Measurements from ENCODE around the gene STAMBP.

- TF ChIP-seq, protein P1, sequence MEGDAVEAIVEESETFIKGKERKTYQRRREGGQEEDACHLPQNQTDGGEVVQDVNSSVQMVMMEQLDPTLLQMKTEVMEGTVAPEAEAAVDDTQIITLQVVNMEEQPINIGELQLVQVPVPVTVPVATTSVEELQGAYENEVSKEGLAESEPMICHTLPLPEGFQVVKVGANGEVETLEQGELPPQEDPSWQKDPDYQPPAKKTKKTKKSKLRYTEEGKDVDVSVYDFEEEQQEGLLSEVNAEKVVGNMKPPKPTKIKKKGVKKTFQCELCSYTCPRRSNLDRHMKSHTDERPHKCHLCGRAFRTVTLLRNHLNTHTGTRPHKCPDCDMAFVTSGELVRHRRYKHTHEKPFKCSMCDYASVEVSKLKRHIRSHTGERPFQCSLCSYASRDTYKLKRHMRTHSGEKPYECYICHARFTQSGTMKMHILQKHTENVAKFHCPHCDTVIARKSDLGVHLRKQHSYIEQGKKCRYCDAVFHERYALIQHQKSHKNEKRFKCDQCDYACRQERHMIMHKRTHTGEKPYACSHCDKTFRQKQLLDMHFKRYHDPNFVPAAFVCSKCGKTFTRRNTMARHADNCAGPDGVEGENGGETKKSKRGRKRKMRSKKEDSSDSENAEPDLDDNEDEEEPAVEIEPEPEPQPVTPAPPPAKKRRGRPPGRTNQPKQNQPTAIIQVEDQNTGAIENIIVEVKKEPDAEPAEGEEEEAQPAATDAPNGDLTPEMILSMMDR (IDR thresholded peaks at IDR 0.05; ENCODE audit: low read depth, low read length, poor library complexity, severe bottlenecking) = no peak
- TF ChIP-seq EZH2phosphoT487 (IDR thresholded peaks at IDR 0.05; ENCODE audit: borderline replicate concordance, low read length) = no peak
Measured at GRCh38 chr2:73921581-73921980, 92.8 kb downstream of the STAMBP start.

All from DOHH2 (cell line).